HG02571 (cell line): ENCODE measurements around the gene S100A8.
"Not testable (repeated sequence)": the region's sequence is repeated elsewhere in the genome, so short reads cannot be mapped to it uniquely, and the experiment has no call there.

Experiments
- ATAC-seq: cut with Tn5 transposase; IDR thresholded peaks from one replicate; pipeline ENCODE4 v1.9.1; 2021; ENCODE audit warnings: mild to moderate bottlenecking, moderate library complexity; ENCODE audit not compliant: unreplicated experiment

The S100A8 gene

GRCh38 chr1:153390938-153391710 lies at the start of gene S100A8:
Gene S100A8, minus strand, starts transcription at chr1:153391073. Its CDS starts 538 bp downstream, at chr1:153390535.
- no peak for ATAC-seq

GRCh38 chr1:153439273-153439672 lies 48.4 kb upstream of the S100A8 start:
- ATAC-seq, result no peak

- ATAC-seq, result no peak
These were observed 47.7 kb upstream of the S100A8 start for GRCh38 chr1:153438599-153438998.

- no peak for ATAC-seq
These were observed 46.4 kb upstream of the S100A8 start for GRCh38 chr1:153437236-153437635.

- no peak for ATAC-seq
These were observed 44.0 kb upstream of the S100A8 start for GRCh38 chr1:153434746-153435455.

- no peak for ATAC-seq
These were observed 42.2 kb upstream of the S100A8 start for GRCh38 chr1:153432874-153433681.

GRCh38 chr1:153431928-153432327 lies 41.1 kb upstream of the S100A8 start:
- ATAC-seq, result no peak

- ATAC-seq, result no peak
These were observed 40.6 kb upstream of the S100A8 start for GRCh38 chr1:153431427-153431826.

GRCh38 chr1:153431002-153431401 lies 40.1 kb upstream of the S100A8 start:
- ATAC-seq, result no peak

GRCh38 chr1:153430561-153430960 lies 39.7 kb upstream of the S100A8 start:
- no peak for ATAC-seq

- no peak for ATAC-seq
These were observed 39.3 kb upstream of the S100A8 start for GRCh38 chr1:153430166-153430553.

- ATAC-seq, result no peak
These were observed 38.6 kb upstream of the S100A8 start for GRCh38 chr1:153429266-153430165.

GRCh38 chr1:153428791-153429190 lies 37.9 kb upstream of the S100A8 start:
- no peak for ATAC-seq

GRCh38 chr1:153428073-153428638 lies 37.3 kb upstream of the S100A8 start:
- ATAC-seq, result no peak

GRCh38 chr1:153426809-153427208 lies 35.9 kb upstream of the S100A8 start:
- ATAC-seq, result no peak

GRCh38 chr1:153422450-153423068 lies 31.7 kb upstream of the S100A8 start:
- ATAC-seq, result no peak

GRCh38 chr1:153420306-153420705 lies 29.4 kb upstream of the S100A8 start:
- ATAC-seq, result no peak

GRCh38 chr1:153419436-153419793 lies 28.5 kb upstream of the S100A8 start:
- not testable (repeated sequence) for ATAC-seq

GRCh38 chr1:153418758-153419435 lies 28.0 kb upstream of the S100A8 start:
- not testable (repeated sequence) for ATAC-seq
